K562 (cell line): Measurements from ENCODE around the gene DHTKD1. TPM values are rescaled to one million over a fixed set of nuclear protein-coding genes. Genes with fewer than 3 reads are reported as not detected.

Source experiments
- ADNP ChIP-seq: fragments of 200-800 bp; sonication (Bioruptor generic); IDR thresholded peaks from 2 replicates; pipeline ENCODE4 v1.6.1; 2016; ENCODE audit warnings: missing genetic modification characterization, missing compliant biosample characterization
- CREBBP ChIP-seq: IDR thresholded peaks from one replicate; pipeline ENCODE4 v1.6.1; 2012; ENCODE audit warnings: low read depth, mild to moderate bottlenecking, control low read depth, inconsistent platforms, low read length
- CXXC5 ChIP-seq: fragments of 250-450 bp; sonication (Bioruptor Pico); IDR thresholded peaks from 2 replicates; pipeline ENCODE4 v1.8.0; 2022; ENCODE audit warnings: inconsistent platforms, mild to moderate bottlenecking, moderate library complexity
- DPF2 ChIP-seq: fragments of 450-650 bp; IDR thresholded peaks from 2 replicates; pipeline ENCODE4 v1.6.1; 2016
- FOSL1 ChIP-seq: fragments of 200-800 bp; sonication (Bioruptor generic); conservative IDR thresholded peaks from 2 replicates; pipeline ENCODE4 v1.6.1; 2016; ENCODE audit warnings: missing genetic modification characterization, missing compliant biosample characterization
- FOXK2 ChIP-seq, 2 experiments: fragments of 450-650 bp; IDR thresholded peaks in 1 of 2; conservative IDR thresholded peaks in 1 of 2; 2 replicates each; pipeline ENCODE4 v1.6.1; 2016; ENCODE audit warnings: low read depth in 2 of 2, mild to moderate bottlenecking in 1 of 2
- HDAC2 ChIP-seq: fragments of 450-650 bp; IDR thresholded peaks from 2 replicates; pipeline ENCODE4 v1.6.1; 2016; ENCODE audit warnings: mild to moderate bottlenecking
- HDAC3 ChIP-seq: fragments of 450-650 bp; IDR thresholded peaks from 2 replicates; pipeline ENCODE4 v1.6.1; 2018; ENCODE audit warnings: borderline replicate concordance, mild to moderate bottlenecking, moderate library complexity; ENCODE audit not compliant: partially characterized antibody
- HMG20B ChIP-seq: fragments of 250-450 bp; sonication (Bioruptor Pico); IDR thresholded peaks from 2 replicates; pipeline ENCODE4 v1.5.0; 2021; ENCODE audit warnings: mild to moderate bottlenecking
- JUND ChIP-seq, 2 experiments: IDR thresholded peaks; 2 replicates in 1 of 2; 3 replicates in 1 of 2; pipeline ENCODE4 v1.6.1; 2011; ENCODE audit warnings: borderline replicate concordance in 2 of 2, low read depth in 2 of 2, low read length in 2 of 2, improper control_type of control experiment in 1 of 2, missing biosample characterization in 1 of 2, missing genetic modification characterization in 1 of 2, missing genetic modification reagents in 1 of 2
- MIER1 ChIP-seq: fragments of 450-650 bp; IDR thresholded peaks from 2 replicates; pipeline ENCODE4 v1.6.1; 2016; ENCODE audit warnings: antibody characterized with exemption, mild to moderate bottlenecking, low read depth
- MYBL2 ChIP-seq, 2 experiments: fragments of 450-650 bp in 1 of 2; sonication (generic) in 1 of 2; formaldehyde crosslinking in 1 of 2; IDR thresholded peaks; 2 replicates each; pipeline versions ENCODE4 v1.6.1 to v1.8.1; 2017 to 2022; ENCODE audit warnings: borderline replicate concordance in 1 of 2, inconsistent platforms in 1 of 2, low read depth in 1 of 2, mild to moderate bottlenecking in 1 of 2, missing genetic modification reagents in 1 of 2, moderate library complexity in 1 of 2
- PML ChIP-seq: IDR thresholded peaks from 2 replicates; pipeline ENCODE4 v1.6.1; 2012; ENCODE audit warnings: low read length, inconsistent platforms
- SLC30A9 ChIP-seq: fragments of 250-450 bp; sonication (Bioruptor Pico); IDR thresholded peaks from 2 replicates; pipeline ENCODE4 v1.8.0; 2022; ENCODE audit warnings: mild to moderate bottlenecking, moderate library complexity
- SOX6 ChIP-seq: fragments of 450-650 bp; IDR thresholded peaks from 2 replicates; pipeline ENCODE4 v1.6.1; 2014; ENCODE audit warnings: mild to moderate bottlenecking
- SREBF1 ChIP-seq: fragments of 150-350 bp; IDR thresholded peaks from 2 replicates; pipeline ENCODE4 v1.6.1; 2014; ENCODE audit warnings: antibody characterized with exemption, low read depth, low read length, borderline replicate concordance
- TBP ChIP-seq: optimal IDR thresholded peaks from 2 replicates; pipeline ENCODE3; 2011; ENCODE audit warnings: low read depth, low read length, improper control_type of control experiment
- TEAD1 ChIP-seq, 2 experiments: fragments of 450-650 bp in 1 of 2; sonication (generic) in 1 of 2; formaldehyde crosslinking; IDR thresholded peaks; 2 replicates each; pipeline versions ENCODE4 v1.4.0 to v1.8.0; 2020 to 2022; ENCODE audit warnings: mild to moderate bottlenecking in 2 of 2, missing genetic modification reagents in 1 of 2
- TEAD4 ChIP-seq, 2 experiments: sonication (generic) in 1 of 2; formaldehyde crosslinking in 1 of 2; IDR thresholded peaks; 2 replicates each; pipeline versions ENCODE4 v1.6.1 to v1.8.0; 2012 to 2022; ENCODE audit warnings: borderline replicate concordance in 1 of 2, inconsistent platforms in 1 of 2, low read length in 1 of 2, mild to moderate bottlenecking in 1 of 2, missing genetic modification reagents in 1 of 2
- ZBTB5 ChIP-seq: fragments of 450-650 bp; IDR thresholded peaks from 2 replicates; pipeline ENCODE4 v1.6.1; 2017; ENCODE audit warnings: antibody characterized with exemption
- ZFPM2 ChIP-seq: fragments of 250-450 bp; sonication (Bioruptor Pico); IDR thresholded peaks from 2 replicates; pipeline ENCODE4 v1.5.1; 2022; ENCODE audit warnings: mild to moderate bottlenecking
- ZNF24 ChIP-seq: fragments of 450-650 bp; IDR thresholded peaks from 2 replicates; pipeline ENCODE4 v1.6.1; 2016
- ZNF551 ChIP-seq: fragments of 250-450 bp; sonication (Bioruptor Pico); IDR thresholded peaks from 2 replicates; pipeline ENCODE4 v1.5.0; 2021; ENCODE audit warnings: mild to moderate bottlenecking, moderate library complexity
- ZNF57 ChIP-seq: fragments of 450-650 bp; formaldehyde crosslinking; IDR thresholded peaks from 2 replicates; pipeline ENCODE4 v1.4.0; 2020; ENCODE audit warnings: mild to moderate bottlenecking, moderate library complexity
- polyA plus RNA-seq, 8 experiments: library from polyadenylated mRNA; depleted of rRNA in 4 of 8; stranded (reverse) in 5 of 8; unstranded in 3 of 8; fragments of >200 nt; fragmentation: Nextera tagmentation in 2 of 8; fragmentation: Illumina TruSeq in 1 of 8; extraction: Ambion mirVana in 2 of 8; extraction: Trizol in 1 of 8; gene quantifications; 2 replicates each; pipeline versions ENCODE4 v1.2.1 to v1.2.3, GENCODE V29; 2011 to 2014; ENCODE audit warnings: inconsistent platforms in 1 of 8, missing spikeins in 1 of 8
- total RNA-seq, 7 experiments: library from RNA; depleted of rRNA in 6 of 7; stranded (reverse); fragments of >200 nt in 6 of 7; fragmentation: Illumina TruSeq in 2 of 7; extraction: Trizol in 2 of 7; gene quantifications; 2 replicates each; pipeline versions ENCODE4 v1.2.1 to v1.2.3, GENCODE V29; 2011 to 2021; ENCODE audit warnings: low replicate concordance in 1 of 7
- TF ChIP-seq, protein P1 (sequence below): sonication (generic); formaldehyde crosslinking; IDR thresholded peaks from 2 replicates; pipeline ENCODE4 v1.8.0; 2022; ENCODE audit warnings: mild to moderate bottlenecking, missing genetic modification reagents
- TF ChIP-seq, protein P2 (sequence below): sonication (generic); formaldehyde crosslinking; IDR thresholded peaks from 2 replicates; pipeline ENCODE4 v1.8.1; 2022; ENCODE audit warnings: missing genetic modification reagents

DHTKD1 gene
- total and polyA plus RNA-seq, 9 of the 15 experiments (the other 6 are each of a cell fraction or from before 2014, with no cell fraction given) = 3.1 to 19.7 (median 6.8) TPM

DNA sequence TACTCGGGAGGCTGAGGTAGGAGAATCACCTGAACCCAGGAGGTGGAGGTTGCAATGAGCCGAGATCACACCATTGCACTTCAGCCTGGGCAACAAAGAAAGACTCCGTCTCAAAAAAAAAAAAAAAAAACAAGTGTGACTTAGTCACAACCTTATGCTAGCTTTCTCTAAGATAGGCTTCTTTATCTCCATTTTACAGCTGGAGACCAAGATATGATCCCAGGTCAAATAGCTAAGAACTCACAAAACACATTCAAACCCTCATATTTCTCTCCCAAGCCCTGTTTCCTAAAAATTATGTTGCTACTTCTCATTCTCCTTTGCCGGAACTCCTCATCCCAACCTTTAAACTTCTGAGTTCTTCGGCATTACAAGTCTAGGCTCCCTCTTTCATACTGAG, 13.0 kb upstream of the DHTKD1 start (continued):
- TF ChIP-seq CXXC5 (CRISPR knock-in tag) (no peak), HDAC2 (0 out of 2 replicates have a peak, but pooled peaks have one; percentile 4), ZNF551 (no peak), ZNF24 (no peak), FOXK2 (conservative IDR thresholded peaks at IDR 0.05 in 1 of 2, IDR thresholded peaks at IDR 0.05 in 1 of 2; ENCODE audit: low read depth in 2 of 2) (peak in 1 of 2 experiments; percentile 62; a peak in 3 of 4 replicates), SOX6 (0 out of 2 replicates have a peak, but pooled peaks have one; percentile 38), SREBF1 (no peak), PML (peak; percentile 39; the same call in 1 of the 2 replicates), TBP (no peak), MIER1 (no peak), SLC30A9 (CRISPR knock-in tag) (no peak), ADNP (tag) (peak; percentile 38; the same call in 1 of the 2 replicates), TEAD1 (CRISPR knock-in tag; IDR thresholded peaks at IDR 0.05) (no peak), TEAD4 (IDR thresholded peaks at IDR 0.05; ENCODE audit: low read length) (peak; percentile 77), TEAD4 (CRISPR knock-in tag; IDR thresholded peaks at IDR 0.05; ENCODE audit: borderline replicate concordance) (no peak), DPF2 (peak; percentile 89), JUND (IDR thresholded peaks at IDR 0.05; ENCODE audit: borderline replicate concordance, low read depth, low read length) (peak; percentile 39; the same call in 1 of the 2 replicates), JUND (tag; IDR thresholded peaks at IDR 0.05; ENCODE audit: borderline replicate concordance, low read depth, low read length) (no peak), HDAC3 (no peak), FOSL1 (tag) (peak; percentile 78), ZFPM2 (CRISPR knock-in tag) (no peak), CREBBP (no peak), ZNF57 (no peak), ZBTB5 (no peak), HMG20B (CRISPR knock-in tag) (no peak), MYBL2 (IDR thresholded peaks at IDR 0.05; ENCODE audit: low read depth) (no peak), MYBL2 (CRISPR knock-in tag; IDR thresholded peaks at IDR 0.05; ENCODE audit: borderline replicate concordance) (no peak)
- TF ChIP-seq, protein P1, sequence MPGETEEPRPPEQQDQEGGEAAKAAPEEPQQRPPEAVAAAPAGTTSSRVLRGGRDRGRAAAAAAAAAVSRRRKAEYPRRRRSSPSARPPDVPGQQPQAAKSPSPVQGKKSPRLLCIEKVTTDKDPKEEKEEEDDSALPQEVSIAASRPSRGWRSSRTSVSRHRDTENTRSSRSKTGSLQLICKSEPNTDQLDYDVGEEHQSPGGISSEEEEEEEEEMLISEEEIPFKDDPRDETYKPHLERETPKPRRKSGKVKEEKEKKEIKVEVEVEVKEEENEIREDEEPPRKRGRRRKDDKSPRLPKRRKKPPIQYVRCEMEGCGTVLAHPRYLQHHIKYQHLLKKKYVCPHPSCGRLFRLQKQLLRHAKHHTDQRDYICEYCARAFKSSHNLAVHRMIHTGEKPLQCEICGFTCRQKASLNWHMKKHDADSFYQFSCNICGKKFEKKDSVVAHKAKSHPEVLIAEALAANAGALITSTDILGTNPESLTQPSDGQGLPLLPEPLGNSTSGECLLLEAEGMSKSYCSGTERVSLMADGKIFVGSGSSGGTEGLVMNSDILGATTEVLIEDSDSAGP (CRISPR knock-in tag) = no peak
- TF ChIP-seq, protein P2, sequence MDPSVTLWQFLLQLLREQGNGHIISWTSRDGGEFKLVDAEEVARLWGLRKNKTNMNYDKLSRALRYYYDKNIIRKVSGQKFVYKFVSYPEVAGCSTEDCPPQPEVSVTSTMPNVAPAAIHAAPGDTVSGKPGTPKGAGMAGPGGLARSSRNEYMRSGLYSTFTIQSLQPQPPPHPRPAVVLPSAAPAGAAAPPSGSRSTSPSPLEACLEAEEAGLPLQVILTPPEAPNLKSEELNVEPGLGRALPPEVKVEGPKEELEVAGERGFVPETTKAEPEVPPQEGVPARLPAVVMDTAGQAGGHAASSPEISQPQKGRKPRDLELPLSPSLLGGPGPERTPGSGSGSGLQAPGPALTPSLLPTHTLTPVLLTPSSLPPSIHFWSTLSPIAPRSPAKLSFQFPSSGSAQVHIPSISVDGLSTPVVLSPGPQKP (CRISPR knock-in tag) = no peak
